Erythroblast (primary cell): ENCODE data around the gene SNX5.

Experiments used
- GATA1 ChIP-seq: IDR thresholded peaks from 2 replicates; pipeline ENCODE4 v1.6.1; 2011; ENCODE audit warnings: low read depth, mild to moderate bottlenecking, control low read depth, low read length, moderate library complexity
- POLR2A ChIP-seq: IDR thresholded peaks from 2 replicates; pipeline ENCODE4 v1.6.1; 2011; ENCODE audit warnings: mild to moderate bottlenecking, low read length

DNA sequence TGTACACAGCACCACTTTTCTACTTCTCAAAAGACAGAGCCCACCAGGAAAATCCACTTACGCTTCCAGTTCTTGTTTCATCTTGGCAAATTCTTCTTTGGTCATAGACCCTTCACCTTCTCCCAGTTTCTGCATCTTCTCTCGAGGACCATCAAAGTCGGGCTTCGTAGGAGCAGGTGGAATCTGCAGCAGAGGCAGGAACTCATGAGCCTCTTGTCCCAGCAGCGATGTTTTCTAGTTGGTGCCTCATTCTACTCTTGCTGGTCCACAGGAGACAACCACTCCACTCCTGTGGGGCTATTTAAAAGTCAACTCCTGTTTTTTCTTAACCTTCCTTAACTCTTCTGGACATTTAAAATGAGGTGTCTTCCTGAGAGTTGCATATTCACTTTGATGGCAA is 14.7 kb downstream of the SNX5 start:
- TF ChIP-seq POLR2A, result no peak
- TF ChIP-seq GATA1, result no peak
